K562 (cell line): ENCODE data around the gene EMC8. TPM values are rescaled to one million over a fixed set of nuclear protein-coding genes. Genes with fewer than 3 reads are reported as not detected.
A peak's percentile ranks its signal among the peaks of the same experiment; 100 is the strongest.

Experiments used
- CEBPB ChIP-seq: fragments of 450-650 bp; IDR thresholded peaks from 2 replicates; pipeline ENCODE4 v1.6.1; 2016; ENCODE audit warnings: missing genetic modification characterization, missing compliant biosample characterization
- HES1 ChIP-seq: fragments of 450-650 bp; IDR thresholded peaks from 2 replicates; pipeline ENCODE4 v1.6.1; 2016; ENCODE audit warnings: low read depth, mild to moderate bottlenecking, moderate library complexity
- KLF6 ChIP-seq: fragments of 250-450 bp; sonication (Bioruptor Pico); IDR thresholded peaks from 2 replicates; pipeline ENCODE4 v1.4.0; 2020; ENCODE audit warnings: mild to moderate bottlenecking, moderate library complexity, borderline replicate concordance
- MYNN ChIP-seq, 2 experiments: sonication (generic); formaldehyde crosslinking in 1 of 2; IDR thresholded peaks; 2 replicates each; pipeline versions ENCODE4 v1.5.0 to v1.6.1; 2016 to 2020; ENCODE audit warnings: antibody characterized with exemption in 1 of 2, missing genetic modification reagents in 1 of 2
- POLR2AphosphoS5 ChIP-seq: IDR thresholded peaks from 2 replicates; pipeline ENCODE4 v1.6.1; 2011; ENCODE audit warnings: mild to moderate bottlenecking, low read depth, low read length, moderate library complexity; ENCODE audit not compliant: control insufficient read depth, insufficient read depth
- POLR2B ChIP-seq: fragments of 450-650 bp; IDR thresholded peaks from 2 replicates; pipeline ENCODE4 v1.6.1; 2018; ENCODE audit warnings: low read depth; ENCODE audit not compliant: partially characterized antibody
- RB1 ChIP-seq: fragments of 450-650 bp; IDR thresholded peaks from 2 replicates; pipeline ENCODE4 v1.6.1; 2017; ENCODE audit warnings: low read depth, mild to moderate bottlenecking
- SAP30 ChIP-seq: fragments of 200-600 bp; sonication (generic); IDR thresholded peaks from 2 replicates; pipeline ENCODE4 v1.6.1; 2012; ENCODE audit warnings: borderline replicate concordance, low read depth, mild to moderate bottlenecking, moderate library complexity, low read length, control low read depth, inconsistent platforms; ENCODE audit not compliant: insufficient read depth, poor library complexity, severe bottlenecking
- YY1 ChIP-seq, 3 experiments: IDR thresholded peaks; 2 replicates each; pipeline ENCODE4 v1.6.1; 2011; ENCODE audit warnings: low read length in 2 of 3, mild to moderate bottlenecking in 2 of 3, moderate library complexity in 2 of 3, borderline replicate concordance in 1 of 3, control low read depth in 1 of 3, low read depth in 1 of 3; ENCODE audit not compliant: insufficient read depth in 3 of 3, insufficient replicate concordance in 2 of 3, control insufficient read depth in 1 of 3, insufficient read length in 1 of 3; ENCODE audit errors: extremely low read depth in 1 of 3
- ZC3H4 ChIP-seq: sonication (generic); formaldehyde crosslinking; IDR thresholded peaks from 2 replicates; pipeline ENCODE4 v1.9.0; 2021; ENCODE audit warnings: missing genetic modification reagents, borderline replicate concordance
- ZNF644 ChIP-seq: fragments of 200-800 bp; sonication (Bioruptor generic); IDR thresholded peaks from 2 replicates; pipeline ENCODE4 v1.6.1; 2016; ENCODE audit warnings: low read depth, missing genetic modification characterization, missing compliant biosample characterization
- ZSCAN32 ChIP-seq: fragments of 450-650 bp; formaldehyde crosslinking; IDR thresholded peaks from 2 replicates; pipeline ENCODE4 v1.4.0; 2020; ENCODE audit warnings: mild to moderate bottlenecking, moderate library complexity
- polyA plus RNA-seq, 8 experiments: library from polyadenylated mRNA; depleted of rRNA in 4 of 8; stranded (reverse) in 5 of 8; unstranded in 3 of 8; fragments of >200 nt; fragmentation: Nextera tagmentation in 2 of 8; fragmentation: Illumina TruSeq in 1 of 8; extraction: Ambion mirVana in 2 of 8; extraction: Trizol in 1 of 8; gene quantifications; 2 replicates each; pipeline versions ENCODE4 v1.2.1 to v1.2.3, GENCODE V29; 2011 to 2014; ENCODE audit warnings: inconsistent platforms in 1 of 8, missing spikeins in 1 of 8
- total RNA-seq, 7 experiments: library from RNA; depleted of rRNA in 6 of 7; stranded (reverse); fragments of >200 nt in 6 of 7; fragmentation: Illumina TruSeq in 2 of 7; extraction: Trizol in 2 of 7; gene quantifications; 2 replicates each; pipeline versions ENCODE4 v1.2.1 to v1.2.3, GENCODE V29; 2011 to 2021; ENCODE audit warnings: low replicate concordance in 1 of 7
- TF ChIP-seq, protein P1 (sequence below): fragments of 200-800 bp; sonication (Bioruptor generic); IDR thresholded peaks from 2 replicates; pipeline ENCODE4 v1.6.1; 2017; ENCODE audit warnings: missing genetic modification characterization, missing compliant biosample characterization
- TF ChIP-seq, protein P2 (sequence below), 2 experiments: fragments of 450-650 bp in 1 of 2; sonication (generic) in 1 of 2; formaldehyde crosslinking in 1 of 2; IDR thresholded peaks; 2 replicates each; pipeline versions ENCODE4 v1.7.1 to v1.9.0; 2016 to 2022; ENCODE audit warnings: inconsistent platforms in 1 of 2, mild to moderate bottlenecking in 1 of 2, missing genetic modification reagents in 1 of 2

Gene EMC8
- total and polyA plus RNA-seq, 9 of the 15 experiments (the other 6 are each of a cell fraction or from before 2014, with no cell fraction given), result 11.4 to 81.8 (median 48.6) TPM

- TF ChIP-seq KLF6 (CRISPR knock-in tag), result no peak
- TF ChIP-seq ZNF644 (tag), result no peak
- no peak for TF ChIP-seq MYNN (IDR thresholded peaks at IDR 0.05)
- no peak for TF ChIP-seq MYNN (CRISPR knock-in tag; IDR thresholded peaks at IDR 0.05)
- TF ChIP-seq HES1, result no peak
- peak; percentile 31; the same call in 1 of the 2 replicates for TF ChIP-seq RB1
- TF ChIP-seq CEBPB (tag), result no peak
- TF ChIP-seq, protein P1, sequence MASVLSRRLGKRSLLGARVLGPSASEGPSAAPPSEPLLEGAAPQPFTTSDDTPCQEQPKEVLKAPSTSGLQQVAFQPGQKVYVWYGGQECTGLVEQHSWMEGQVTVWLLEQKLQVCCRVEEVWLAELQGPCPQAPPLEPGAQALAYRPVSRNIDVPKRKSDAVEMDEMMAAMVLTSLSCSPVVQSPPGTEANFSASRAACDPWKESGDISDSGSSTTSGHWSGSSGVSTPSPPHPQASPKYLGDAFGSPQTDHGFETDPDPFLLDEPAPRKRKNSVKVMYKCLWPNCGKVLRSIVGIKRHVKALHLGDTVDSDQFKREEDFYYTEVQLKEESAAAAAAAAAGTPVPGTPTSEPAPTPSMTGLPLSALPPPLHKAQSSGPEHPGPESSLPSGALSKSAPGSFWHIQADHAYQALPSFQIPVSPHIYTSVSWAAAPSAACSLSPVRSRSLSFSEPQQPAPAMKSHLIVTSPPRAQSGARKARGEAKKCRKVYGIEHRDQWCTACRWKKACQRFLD (CRISPR knock-in tag), result no peak
- no peak for TF ChIP-seq POLR2AphosphoS5
- TF ChIP-seq, protein P2, sequence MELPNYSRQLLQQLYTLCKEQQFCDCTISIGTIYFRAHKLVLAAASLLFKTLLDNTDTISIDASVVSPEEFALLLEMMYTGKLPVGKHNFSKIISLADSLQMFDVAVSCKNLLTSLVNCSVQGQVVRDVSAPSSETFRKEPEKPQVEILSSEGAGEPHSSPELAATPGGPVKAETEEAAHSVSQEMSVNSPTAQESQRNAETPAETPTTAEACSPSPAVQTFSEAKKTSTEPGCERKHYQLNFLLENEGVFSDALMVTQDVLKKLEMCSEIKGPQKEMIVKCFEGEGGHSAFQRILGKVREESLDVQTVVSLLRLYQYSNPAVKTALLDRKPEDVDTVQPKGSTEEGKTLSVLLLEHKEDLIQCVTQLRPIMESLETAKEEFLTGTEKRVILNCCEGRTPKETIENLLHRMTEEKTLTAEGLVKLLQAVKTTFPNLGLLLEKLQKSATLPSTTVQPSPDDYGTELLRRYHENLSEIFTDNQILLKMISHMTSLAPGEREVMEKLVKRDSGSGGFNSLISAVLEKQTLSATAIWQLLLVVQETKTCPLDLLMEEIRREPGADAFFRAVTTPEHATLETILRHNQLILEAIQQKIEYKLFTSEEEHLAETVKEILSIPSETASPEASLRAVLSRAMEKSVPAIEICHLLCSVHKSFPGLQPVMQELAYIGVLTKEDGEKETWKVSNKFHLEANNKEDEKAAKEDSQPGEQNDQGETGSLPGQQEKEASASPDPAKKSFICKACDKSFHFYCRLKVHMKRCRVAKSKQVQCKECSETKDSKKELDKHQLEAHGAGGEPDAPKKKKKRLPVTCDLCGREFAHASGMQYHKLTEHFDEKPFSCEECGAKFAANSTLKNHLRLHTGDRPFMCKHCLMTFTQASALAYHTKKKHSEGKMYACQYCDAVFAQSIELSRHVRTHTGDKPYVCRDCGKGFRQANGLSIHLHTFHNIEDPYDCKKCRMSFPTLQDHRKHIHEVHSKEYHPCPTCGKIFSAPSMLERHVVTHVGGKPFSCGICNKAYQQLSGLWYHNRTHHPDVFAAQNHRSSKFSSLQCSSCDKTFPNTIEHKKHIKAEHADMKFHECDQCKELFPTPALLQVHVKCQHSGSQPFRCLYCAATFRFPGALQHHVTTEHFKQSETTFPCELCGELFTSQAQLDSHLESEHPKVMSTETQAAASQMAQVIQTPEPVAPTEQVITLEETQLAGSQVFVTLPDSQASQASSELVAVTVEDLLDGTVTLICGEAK (IDR thresholded peaks at IDR 0.05), result no peak
- TF ChIP-seq, protein P2 (CRISPR knock-in tag; IDR thresholded peaks at IDR 0.05), result no peak
- TF ChIP-seq ZC3H4 (CRISPR knock-in tag), result no peak
- peak in 1 of 3 experiments; percentile 22 for TF ChIP-seq YY1 (IDR thresholded peaks at IDR 0.05; ENCODE audit: borderline replicate concordance in 1 of 3, control insufficient read depth in 1 of 3, extremely low read depth in 1 of 3, insufficient read depth in 3 of 3, insufficient read length in 1 of 3, insufficient replicate concordance in 2 of 3, low read depth in 1 of 3, low read length in 2 of 3)
- no peak for TF ChIP-seq ZSCAN32
- TF ChIP-seq POLR2B, result no peak
- peak; percentile 63 for TF ChIP-seq SAP30
Measured at GRCh38 chr16:85798901-85799496, 345 bp downstream of the EMC8 start (continued).
